SIG-M5 treated with dmso at 0.1 percent for 504 hours (cell line): ENCODE results near the gene HHATL.

Experiments
- DNase-seq: peaks from one replicate; lab custom pipeline; 2025; ENCODE audit not compliant: unreplicated experiment; lab: John Stamatoyannopoulos, UW

HHATL gene, protein sequence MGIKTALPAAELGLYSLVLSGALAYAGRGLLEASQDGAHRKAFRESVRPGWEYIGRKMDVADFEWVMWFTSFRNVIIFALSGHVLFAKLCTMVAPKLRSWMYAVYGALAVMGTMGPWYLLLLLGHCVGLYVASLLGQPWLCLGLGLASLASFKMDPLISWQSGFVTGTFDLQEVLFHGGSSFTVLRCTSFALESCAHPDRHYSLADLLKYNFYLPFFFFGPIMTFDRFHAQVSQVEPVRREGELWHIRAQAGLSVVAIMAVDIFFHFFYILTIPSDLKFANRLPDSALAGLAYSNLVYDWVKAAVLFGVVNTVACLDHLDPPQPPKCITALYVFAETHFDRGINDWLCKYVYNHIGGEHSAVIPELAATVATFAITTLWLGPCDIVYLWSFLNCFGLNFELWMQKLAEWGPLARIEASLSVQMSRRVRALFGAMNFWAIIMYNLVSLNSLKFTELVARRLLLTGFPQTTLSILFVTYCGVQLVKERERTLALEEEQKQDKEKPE

DNA sequence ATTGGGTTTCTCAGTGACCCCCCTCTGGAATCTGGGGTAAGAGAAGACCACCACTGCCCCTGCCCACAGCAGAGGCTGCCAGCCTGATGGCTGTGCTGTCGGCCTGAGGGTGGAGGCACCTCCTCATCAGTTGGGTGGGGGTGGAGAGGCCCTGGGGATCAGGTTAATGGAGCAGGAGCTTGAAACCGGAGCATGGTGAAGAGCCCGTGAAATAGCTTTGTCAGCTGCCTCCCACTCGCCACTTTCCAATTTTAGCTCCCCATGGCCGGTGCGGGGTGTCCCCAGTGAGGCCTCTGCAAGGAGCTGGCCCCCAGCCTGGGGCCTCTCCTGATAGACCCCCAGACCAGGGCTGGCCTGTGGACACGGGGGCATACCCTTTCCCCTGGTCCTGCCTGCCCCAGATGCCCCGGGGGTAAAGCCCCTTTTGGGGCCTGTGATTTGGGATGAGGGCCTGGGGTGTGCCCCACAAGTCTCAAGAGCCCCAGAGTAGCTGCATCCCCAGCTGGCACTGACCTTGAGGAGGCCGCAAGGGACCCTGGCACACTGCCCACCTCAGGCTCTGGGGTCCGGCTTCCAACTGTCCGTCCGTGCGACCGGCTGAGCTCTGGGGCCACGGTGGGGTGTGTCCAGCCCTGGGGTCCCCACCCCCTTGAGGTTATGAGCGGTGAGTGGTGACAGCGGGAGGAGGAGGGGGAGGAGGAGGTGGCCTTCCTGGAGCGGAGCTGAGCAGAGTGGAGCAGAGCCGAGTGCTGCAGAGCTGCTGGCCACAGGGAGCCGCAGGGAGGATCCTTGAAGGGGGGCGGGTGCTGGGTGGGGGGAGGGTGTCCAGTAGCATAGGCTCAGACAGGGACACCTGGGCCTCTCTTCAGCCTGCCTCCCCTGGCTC lies at the start of gene HHATL:
Gene HHATL, minus strand, starts transcription at position 733 of the 886 bp plus-strand sequence. CDS start 1,972 bp downstream, outside the sequence.
- DNase-seq = no peak

DNA sequence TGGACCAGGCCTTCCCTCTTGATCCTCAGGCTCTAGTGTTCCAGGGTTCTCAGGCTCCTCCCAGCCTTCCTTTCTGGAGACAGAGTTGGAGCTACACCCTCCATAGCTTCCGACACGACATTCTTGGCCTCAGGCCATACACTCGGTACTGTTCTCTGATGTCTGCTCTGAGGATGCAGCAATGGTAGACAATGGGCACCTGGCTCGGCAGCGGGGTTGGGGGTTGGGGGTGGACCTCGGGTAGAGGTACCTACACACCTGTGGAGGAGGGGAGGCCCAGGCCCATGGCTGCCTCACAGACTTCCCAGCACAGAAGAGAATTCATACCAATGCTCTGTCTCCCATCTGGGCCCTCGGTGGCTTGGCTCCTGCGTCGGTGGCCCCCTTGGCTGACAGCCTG lies 49.0 kb upstream of the HHATL start:
- no peak for DNase-seq

DNA sequence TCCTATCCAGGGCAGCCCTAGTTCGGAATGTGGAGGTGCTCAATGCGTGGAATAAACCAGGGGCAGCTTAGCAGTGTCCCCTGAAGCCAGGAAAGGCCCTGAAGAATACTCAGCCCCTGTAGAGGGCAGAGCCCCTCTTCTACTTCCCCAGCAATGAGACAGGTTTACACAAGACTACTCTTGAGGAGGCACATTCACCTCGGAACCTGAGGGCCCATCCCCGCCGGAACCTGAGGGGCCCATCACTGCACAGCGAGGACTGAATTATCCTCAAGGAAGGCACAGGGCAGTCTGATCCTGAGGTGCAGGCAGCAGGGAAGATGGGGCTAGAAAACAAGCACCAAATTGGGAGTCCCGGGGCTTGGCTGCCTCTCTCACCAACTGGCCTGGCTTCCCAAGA lies 48.2 kb upstream of the HHATL start:
- DNase-seq = no peak

DNA sequence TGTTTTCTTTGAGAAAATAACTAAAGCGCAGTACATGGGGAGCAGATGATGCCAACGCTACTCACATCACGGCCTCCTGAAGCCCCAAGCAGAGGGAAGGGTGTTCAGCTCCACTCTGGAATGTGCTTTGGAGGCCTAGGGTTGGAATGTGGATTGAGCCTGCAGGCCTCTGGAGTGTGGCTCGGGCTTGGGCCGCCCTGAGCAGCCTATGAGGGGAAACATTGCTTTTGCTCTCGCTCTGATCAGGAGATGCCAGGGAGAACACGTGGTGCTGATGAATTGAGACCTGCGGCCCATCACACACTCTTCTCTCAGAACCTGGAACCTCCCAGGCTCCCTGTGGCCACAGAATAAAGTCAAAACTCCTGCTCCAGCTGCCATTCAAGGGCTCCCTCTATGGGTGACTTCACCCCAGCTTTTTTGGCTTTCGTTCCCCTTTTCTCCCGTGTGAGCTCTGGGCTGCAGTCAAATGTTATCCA lies 47.2 kb upstream of the HHATL start:
- peak; percentile 68 for DNase-seq

DNA sequence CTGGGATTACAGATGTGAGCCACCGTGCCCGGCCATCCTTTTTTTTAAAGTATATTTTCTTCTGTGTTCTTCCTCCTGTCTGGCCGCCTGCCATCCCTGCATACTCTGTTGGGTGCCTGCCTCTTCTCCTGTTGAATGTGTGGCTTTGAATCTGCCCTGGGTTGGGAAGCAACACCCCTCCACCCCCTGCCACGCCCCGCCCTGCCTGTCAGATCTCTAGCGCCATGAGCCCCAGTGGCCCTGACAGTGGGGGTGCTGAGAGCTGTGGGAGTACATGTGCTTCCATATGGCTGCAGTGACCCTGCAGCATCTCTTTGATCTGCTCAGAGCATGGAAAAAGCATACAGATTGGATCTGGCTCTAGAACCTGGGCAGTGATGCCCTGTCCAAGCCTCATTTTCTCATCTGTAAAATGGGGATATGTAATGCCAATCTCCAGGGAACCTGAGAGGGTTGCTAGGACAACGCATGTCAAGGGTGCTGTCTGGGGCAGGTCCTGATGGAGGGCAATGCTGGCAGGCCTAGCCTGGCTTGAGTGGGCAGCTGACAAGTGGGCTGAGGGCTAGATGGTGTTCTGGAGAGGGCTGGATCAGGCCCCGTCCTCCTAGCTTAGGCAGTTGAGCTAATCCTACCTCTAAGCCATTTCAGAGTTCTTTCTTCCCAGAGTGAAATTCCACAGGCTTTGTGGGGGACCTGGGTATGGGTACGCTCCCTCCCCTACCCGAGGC lies 46.6 kb upstream of the HHATL start:
- DNase-seq = no peak

DNA sequence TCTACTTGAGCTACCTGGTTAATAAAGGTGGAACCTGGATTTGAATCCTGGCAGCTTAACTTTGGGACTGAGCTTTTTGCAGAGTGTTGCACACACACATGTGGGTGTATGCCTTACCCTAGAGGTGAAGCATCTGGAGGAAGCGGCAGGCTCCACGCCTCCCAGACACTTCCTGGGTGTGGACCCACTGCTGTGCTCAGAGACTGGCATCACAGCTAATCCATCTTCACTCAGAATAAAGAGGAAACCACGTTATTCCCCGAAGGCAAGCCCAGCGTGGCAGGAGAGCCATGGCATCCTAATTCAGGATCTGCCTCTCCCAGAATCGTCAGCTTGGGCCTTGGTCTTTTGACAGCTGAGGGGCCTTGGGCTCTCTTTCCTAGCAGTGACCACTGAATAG lies 45.0 kb upstream of the HHATL start:
- no peak for DNase-seq

DNA sequence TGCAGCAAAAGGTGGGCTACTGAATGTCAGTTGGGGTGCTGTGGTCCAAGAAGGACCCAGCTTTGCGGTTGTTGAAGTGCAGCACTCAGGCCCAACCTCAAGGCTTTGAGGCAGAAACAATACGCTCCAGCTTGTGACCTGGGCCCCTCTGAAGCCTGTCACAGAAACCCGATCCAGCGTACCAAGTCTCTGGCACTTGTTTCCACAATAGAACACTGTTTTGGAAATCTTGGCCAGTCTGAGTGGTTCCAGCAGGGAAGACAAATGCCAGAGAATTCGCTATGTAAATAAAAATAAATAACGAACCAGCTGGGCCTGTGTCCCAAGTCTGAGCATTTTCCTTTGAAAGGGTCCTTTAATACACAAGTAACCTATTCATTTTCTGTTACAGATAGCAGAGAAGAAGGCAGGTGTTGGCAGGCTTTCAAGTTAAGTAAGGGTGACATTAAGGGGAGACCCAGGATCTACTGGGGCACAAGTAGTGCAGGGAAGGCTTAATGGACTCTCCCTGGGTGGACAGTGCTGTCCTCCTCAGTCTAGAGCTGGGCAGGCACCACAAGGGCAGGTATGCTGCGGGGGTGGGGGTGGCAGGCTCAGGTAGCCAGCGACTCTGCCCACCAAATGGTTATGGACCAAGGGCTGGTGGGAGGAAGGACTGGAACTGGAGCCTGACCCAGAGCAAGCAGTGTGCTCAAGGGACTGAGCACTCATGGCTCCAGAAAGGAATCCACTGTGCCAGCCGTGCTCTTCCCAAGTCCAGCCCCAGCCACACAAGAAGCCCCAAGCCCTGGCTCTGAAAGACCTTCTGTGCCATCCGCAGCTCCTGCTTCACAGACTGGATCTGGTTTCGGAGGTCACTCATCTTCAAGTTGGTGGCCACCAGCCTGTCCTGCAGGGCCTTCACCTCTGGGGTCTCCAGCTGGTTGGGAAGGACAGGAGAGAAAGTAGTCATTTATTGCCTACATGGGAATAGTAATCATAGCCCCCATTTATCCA lies 44.2 kb upstream of the HHATL start:
- DNase-seq = no peak

DNA sequence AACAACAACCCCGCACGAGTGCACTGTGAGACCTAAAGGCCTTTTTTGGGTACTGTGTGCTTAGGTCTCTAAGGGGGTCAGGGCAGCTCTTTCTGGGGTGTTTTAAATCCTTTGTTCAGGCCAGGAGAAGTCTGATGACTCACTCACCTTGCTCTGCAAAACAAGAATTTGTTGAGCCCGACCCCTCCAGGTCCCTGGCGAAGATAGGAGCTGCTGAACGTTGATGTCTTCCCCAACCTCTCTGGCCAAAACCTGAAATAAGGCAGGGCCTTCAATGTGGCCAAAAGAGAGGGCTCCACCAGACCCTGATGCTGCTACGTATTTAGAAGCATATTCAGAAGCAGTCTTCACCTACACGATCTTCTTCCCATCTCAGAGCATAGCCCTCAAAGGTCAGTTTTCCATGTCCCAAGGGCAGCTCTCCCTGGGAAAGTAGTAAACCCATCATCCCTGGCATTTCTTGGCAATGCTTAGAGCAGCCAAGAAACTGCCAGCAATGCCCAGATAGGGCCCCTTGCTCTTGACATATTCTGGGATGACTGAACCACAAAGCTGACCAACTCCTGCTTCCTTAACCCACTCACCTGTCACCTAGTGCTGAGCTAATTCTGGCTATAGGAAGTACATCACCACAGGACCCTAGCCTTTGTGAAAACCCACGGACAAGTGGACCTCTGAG lies 43.3 kb upstream of the HHATL start:
- DNase-seq = no peak

DNA sequence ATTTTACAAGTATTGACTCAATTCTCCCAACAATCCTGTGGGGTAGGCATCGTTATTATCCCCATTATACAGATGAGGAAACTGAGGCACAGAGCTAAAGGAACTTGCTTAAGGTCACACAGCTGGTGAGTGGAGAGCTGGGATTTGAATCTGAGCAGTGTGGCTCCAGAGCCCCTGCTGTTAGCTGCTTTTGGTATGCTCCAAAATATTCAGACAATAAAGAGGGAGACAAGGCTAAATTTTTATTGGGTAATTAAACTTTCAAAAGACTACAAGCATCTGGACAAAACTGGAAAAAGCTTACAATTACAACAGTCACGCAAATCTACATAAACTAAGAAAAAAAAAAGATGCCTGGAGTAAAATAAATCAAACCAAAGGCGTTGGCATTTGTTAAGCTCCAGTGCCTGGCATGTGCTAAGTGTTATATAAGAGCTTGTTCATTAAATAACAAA lies 42.7 kb upstream of the HHATL start:
- no peak for DNase-seq

DNA sequence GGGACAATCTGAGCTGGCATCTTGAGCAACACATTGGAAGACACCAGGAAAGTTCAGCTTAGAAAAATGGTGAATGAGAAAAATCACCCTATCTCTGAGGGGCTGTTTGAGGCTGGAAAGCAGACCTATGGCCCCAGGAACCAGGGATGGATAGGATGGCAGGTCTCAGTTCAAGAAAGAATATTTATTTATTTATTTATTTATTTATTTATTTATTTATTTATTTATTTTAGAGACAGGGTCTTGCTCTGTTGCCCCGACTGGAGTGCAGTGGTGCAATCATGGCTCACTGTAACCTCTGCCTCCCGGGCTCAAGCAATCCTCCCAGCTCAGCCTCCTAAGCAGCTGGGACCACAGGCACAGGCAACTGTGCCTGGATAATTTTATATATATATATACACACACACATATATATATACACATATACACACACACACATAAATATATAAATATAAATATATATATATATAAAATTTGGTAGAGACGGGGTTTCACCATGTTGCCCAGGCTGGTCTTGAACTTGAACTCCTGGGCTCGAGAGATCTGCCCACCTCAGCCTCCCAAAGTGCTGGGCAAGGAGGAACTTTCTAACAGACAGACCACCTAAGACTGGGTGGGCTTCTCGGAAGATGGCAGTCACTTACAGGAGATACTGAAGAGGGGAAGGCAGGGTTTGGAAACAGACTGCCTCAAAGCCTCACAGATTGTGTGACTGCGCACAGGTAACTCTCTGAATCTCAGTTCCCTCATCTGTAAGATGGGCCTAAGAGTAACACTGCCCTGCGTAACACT lies 40.8 kb upstream of the HHATL start:
- no peak for DNase-seq

DNA sequence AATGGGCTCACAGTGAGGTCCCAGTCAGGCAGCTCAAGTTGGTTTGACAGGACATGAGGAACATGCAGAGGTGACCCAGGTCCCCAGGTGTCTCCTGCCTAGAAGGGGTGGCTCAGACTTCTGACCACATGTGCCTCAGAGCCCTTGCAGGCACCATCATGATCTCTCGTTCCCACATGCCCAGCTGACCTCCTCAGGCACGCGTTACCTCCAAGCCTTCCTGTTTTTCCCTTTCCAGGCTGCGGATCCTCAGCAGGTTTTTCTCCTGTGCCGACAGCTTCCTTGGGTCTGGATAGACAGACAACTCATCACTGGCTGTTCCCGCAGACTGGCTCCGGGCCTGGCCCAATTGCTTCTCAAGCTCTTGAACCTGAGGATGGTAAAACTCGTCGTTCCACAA lies 40.1 kb upstream of the HHATL start:
- no peak for DNase-seq

DNA sequence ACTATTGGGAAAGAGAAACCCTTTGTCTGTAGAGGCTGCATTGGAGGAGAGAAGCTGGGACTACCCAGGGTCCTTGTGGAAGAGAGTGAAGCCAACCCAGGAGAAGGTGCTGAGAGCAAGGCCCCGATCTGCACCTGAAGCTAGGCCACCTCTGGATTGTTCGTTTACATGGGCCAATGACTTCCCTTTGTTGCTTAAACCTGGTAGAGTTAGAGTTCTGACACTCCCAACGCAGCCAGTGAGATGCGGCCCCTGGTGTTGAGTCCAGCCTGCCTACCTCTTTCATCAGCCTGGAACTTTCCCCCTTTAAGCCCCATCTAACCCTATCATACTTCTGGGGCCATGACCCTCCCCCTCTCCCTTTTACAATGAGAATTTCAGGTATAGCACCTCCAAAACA lies 39.7 kb upstream of the HHATL start:
- no peak for DNase-seq

DNA sequence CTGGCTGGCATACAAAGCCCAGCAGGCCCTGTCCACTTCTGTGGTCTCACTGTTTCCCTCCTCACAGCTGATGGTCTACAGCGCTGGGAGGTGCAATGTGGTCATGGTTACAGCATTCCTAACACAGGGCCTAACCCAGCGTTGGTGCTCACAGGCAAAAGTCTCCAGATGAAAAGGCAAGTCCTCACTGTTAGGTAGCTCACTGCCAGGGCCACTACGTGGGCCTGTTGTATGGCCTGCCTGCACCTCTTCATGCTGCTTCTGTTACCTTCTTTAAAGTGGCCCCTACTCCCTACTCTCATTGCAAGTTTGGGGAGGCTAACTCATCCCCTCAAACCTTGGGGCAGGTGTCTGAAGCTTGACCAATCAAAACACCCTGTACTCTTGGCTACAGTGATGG lies 39.2 kb upstream of the HHATL start:
- no peak for DNase-seq

DNA sequence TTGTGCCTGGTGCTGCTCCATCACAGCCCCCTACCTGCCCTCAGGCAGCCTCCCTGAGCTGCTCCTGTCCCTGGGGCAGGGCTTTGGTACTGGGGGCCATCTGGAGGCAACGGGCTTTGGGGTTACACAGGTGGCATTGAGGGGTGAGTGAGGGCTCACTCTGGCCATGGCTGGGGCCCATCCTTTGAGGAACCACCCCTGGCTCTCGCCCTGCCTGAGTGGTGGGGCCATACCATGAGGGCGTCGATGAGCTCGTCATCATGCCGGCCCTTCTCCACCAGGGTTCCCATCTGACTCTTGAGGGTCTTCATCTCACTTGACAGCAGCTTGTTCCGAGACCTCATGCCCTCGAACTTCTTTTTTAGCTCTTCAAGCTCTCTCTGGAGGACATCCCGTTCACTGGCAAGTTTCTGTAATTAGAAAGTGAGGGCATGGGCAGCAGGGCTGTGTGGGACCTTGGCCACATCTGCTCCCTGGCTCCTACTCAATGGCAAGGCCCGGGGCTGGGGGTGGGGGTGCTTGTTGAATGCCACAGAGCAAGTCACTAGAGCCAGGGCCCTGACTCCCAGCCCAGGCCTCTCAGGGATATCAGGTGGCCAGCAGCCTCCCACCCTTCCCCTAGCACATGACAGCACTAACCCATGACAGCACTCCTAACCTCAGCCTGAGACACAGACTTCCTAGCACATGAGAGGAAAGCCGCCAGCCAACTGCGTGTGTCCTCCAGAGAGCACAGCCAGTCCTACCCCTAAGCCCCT lies 37.0 kb upstream of the HHATL start:
- DNase-seq = no peak

DNA sequence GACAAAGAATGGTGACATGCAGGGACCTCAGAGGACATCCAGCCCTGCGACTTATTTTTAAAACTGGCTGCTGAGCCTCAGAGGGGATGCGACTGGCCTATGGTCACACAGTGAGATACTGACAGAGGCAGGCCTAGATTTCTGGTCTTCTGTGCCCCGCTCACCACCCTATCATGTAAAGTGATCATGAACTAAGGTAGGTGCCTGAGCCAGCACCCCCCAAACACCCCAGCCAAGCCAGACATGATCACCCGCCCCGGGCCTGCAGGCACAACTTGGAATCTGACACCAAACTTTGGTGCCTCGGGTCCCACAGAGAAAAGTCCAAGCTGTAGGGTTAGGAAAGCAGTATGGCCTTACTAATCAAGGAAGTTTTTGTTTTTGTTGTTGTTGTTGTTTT lies 33.9 kb upstream of the HHATL start:
- DNase-seq = no peak

DNA sequence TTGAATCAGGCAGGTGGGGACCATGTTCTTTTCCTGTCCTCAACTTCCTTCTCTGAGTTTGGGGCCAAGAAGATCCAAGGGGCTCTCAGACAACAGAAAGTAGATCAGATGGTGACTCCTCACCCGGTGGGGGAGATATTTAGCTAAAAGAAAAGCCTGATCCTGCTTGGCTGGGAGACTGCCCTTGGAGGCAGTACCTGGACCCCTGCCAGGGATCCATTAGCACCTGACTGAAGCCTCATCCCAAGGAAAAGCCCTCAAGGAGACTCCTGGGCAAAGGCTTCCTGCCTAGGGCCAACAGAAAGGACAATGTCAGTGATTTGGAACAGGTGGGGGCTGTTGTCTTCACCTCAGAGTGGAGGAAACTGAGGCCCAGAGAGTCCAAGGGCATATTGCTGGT lies 33.5 kb upstream of the HHATL start:
- DNase-seq = no peak

DNA sequence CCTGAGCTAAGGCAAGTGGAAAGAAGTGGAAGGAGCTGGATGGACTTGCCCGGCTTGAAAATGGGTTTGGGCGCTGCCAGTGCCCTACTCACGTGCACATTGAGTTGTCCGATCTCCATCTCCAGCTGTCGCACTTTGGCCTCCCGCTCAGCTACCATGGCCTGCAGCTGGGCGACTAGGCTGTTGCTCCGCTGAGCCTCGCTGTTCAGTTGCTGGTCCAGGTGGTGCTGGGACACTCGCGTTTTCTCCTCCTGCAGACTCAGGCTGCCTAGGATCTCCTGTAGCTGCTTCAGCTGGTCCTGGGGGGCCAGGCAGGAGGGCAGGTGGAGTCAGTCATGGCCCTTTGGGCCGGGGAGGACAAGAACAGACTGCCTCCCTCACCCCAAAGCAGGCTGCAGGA lies 33.0 kb upstream of the HHATL start:
- no peak for DNase-seq

DNA sequence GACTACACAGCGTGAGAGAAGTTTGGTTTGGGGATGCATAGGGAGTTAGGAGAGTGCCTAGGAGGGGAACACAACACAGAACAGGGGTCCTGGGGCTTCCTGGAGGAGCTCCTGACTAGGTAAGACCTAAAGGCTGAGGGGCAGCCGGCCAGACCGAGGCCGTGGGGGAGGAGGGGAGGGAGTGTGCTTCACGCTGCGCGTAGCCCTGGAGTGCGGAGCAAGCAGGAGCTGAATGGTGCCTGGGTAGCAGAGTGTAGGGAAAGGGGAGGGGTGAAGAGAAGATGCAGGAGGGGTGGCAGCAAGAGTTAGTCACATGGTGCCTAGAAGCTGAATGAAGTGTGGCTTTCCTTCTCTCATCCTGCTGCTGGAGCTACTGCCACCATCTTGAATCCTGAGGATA lies 32.4 kb upstream of the HHATL start:
- no peak for DNase-seq
